Panc1 (cell line): ENCODE measurements around the gene SH3BP5. TPM values are rescaled to one million over a fixed set of nuclear protein-coding genes. Genes with fewer than 3 reads are reported as not detected.

ENCODE experiments used
- ATAC-seq: fragments of 200-7000 bp; cut with Tn5 transposase; 2 replicates; pipeline ENCODE4 v1.9.1; 2020; ENCODE audit warnings: mild to moderate bottlenecking, moderate library complexity
- BruUV-seq: library from RNA; stranded (reverse); fragments of 400-500 nt; replicated peaks from 2 replicates; lab custom pipeline; 2021; lab: Mats Ljungman, UMichigan
- CTCF ChIA-PET: fragments of 300-600 bp; sonication (Branson Sonifier 250); formaldehyde crosslinking; loops from one replicate; lab custom pipeline; 2022; ENCODE audit warnings: antibody characterized with exemption; lab: Charles Lee
- POLR2A ChIA-PET: fragments of 300-600 bp; sonication (Branson Sonifier 250); formaldehyde crosslinking; loops from one replicate; lab custom pipeline; 2022; ENCODE audit warnings: antibody characterized with exemption; lab: Charles Lee
- DNase-seq: peaks from one replicate; pipeline ENCODE4 v3.0.0-alpha.2; 2010; ENCODE audit warnings: low read depth, low spot score
- H3K27ac ChIP-seq: 2 replicates; pipeline ENCODE4 v1.5.1; 2011; ENCODE audit warnings: mild to moderate bottlenecking, low read length, inconsistent platforms
- H3K27me3 ChIP-seq: fragments of 200-500 bp; sonication (Bioruptor generic); 2 replicates; pipeline ENCODE4 v1.6.0; 2014; ENCODE audit warnings: low read length, inconsistent platforms; ENCODE audit not compliant: control insufficient read depth, insufficient read depth
- H3K36me3 ChIP-seq: fragments of 200-500 bp; sonication (Bioruptor generic); 2 replicates; pipeline ENCODE4 v1.5.1; 2014; ENCODE audit warnings: inconsistent platforms, mild to moderate bottlenecking, low read length, moderate library complexity; ENCODE audit not compliant: control insufficient read depth, insufficient read depth
- H3K4me1 ChIP-seq: 2 replicates; pipeline ENCODE4 v1.5.1; 2011; ENCODE audit warnings: inconsistent platforms, mild to moderate bottlenecking, low read length, moderate library complexity; ENCODE audit not compliant: control insufficient read depth, insufficient read depth
- H3K4me3 ChIP-seq, 2 experiments: 2 replicates each; pipeline ENCODE4 v1.5.1; 2011 to 2012; ENCODE audit warnings: low read depth in 2 of 2, low read length in 2 of 2, mild to moderate bottlenecking in 2 of 2, inconsistent platforms in 1 of 2, moderate library complexity in 1 of 2
- H3K9me3 ChIP-seq: fragments of 200-500 bp; sonication (Bioruptor generic); 2 replicates; pipeline ENCODE4 v1.5.1; 2014; ENCODE audit warnings: low read depth, mild to moderate bottlenecking, inconsistent platforms, low read length, moderate library complexity; ENCODE audit not compliant: control insufficient read depth, insufficient read depth
- CTCF ChIP-seq: fragments of 450-650 bp; IDR thresholded peaks from 2 replicates; pipeline ENCODE4 v1.5.1; 2017; ENCODE audit warnings: mild to moderate bottlenecking
- POLR2AphosphoS5 ChIP-seq: IDR thresholded peaks from 2 replicates; pipeline ENCODE4 v1.6.1; 2012; ENCODE audit warnings: mild to moderate bottlenecking, low read depth, low read length, moderate library complexity
- REST ChIP-seq, 2 experiments: IDR thresholded peaks; 2 replicates each; pipeline ENCODE4 v1.6.1; 2011 to 2012; ENCODE audit warnings: low read depth in 2 of 2, control low read depth in 1 of 2, low read length in 1 of 2, mild to moderate bottlenecking in 1 of 2, moderate library complexity in 1 of 2; ENCODE audit not compliant: insufficient read depth in 1 of 2
- SIN3A ChIP-seq: IDR thresholded peaks from 2 replicates; pipeline ENCODE4 v1.6.1; 2012; ENCODE audit warnings: low read depth, mild to moderate bottlenecking, low read length, moderate library complexity, borderline replicate concordance; ENCODE audit not compliant: insufficient read depth
- TCF7L2 ChIP-seq: IDR thresholded peaks from 2 replicates; pipeline ENCODE4 v1.6.1; 2011; ENCODE audit warnings: mild to moderate bottlenecking, low read depth, low read length, inconsistent platforms
- in situ Hi-C: cut with HindIII; loops from 2 replicates; pipeline ENCODE4 v1.10.0; 2016; ENCODE audit warnings: low sequenced_read_pairs, low pct_unique_long_range_greater_than_20kb
- intact Hi-C: fragments of 100-400 bp; cut with micrococcal nuclease; formaldehyde crosslinking; loops from one replicate; pipeline ENCODE4 v1.10.0; 2022; ENCODE audit not compliant: unreplicated experiment
- total RNA-seq: library from RNA; stranded (reverse); gene quantifications from one replicate; pipeline ENCODE4 v1.2.1, GENCODE V29; 2021; ENCODE audit not compliant: unreplicated experiment

SH3BP5 gene
- total RNA-seq, 1 experiment from 2014 or later, result 12.0 TPM

GRCh38 chr3:15272426-15273196 is 59.8 kb downstream of the SH3BP5 start:
- Histone ChIP-seq H3K4me3 (no peak overlapping the region), H3K27ac (no peak overlapping the region), H3K4me1 (peaks cover 18% of the 10 kb centered on the region), H3K36me3 (no peaks in the 10 kb centered on the region), H3K27me3 (no peaks in the 10 kb centered on the region), H3K9me3 (no peaks in the 10 kb centered on the region)
- BruUV-seq, result no TSS peak
- ChIA-PET POLR2A (no interaction called here), CTCF (interaction anchor here (0.5 kb wide), 1 partner anchor 32 kb away, joined by 3 read pairs; no protein-coding TSS in a partner anchor)
- ATAC-seq, result no peak
- no peak for TF ChIP-seq SIN3A
- no peak for TF ChIP-seq REST (IDR thresholded peaks at IDR 0.05; ENCODE audit: insufficient read depth in 1 of 2, low read depth in 2 of 2, low read length in 1 of 2)
- no peak for TF ChIP-seq TCF7L2
- no peak for TF ChIP-seq CTCF
- TF ChIP-seq POLR2AphosphoS5, result no peak
- in situ Hi-C loops (no loop called here), intact Hi-C loops (no loop called here)
- no peak for DNase-seq

- ChIA-PET CTCF (no interaction called here), POLR2A (interaction anchor here (0.7 kb wide), 1 partner anchor 11 kb away, joined by 5 read pairs; no protein-coding TSS in a partner anchor)
Measured at GRCh38 chr3:15271785-15272381, 60.5 kb downstream of the SH3BP5 start.

More at GRCh38 chr3:15271785-15272381, 60.5 kb downstream of the SH3BP5 start:
- BruUV-seq, result no TSS peak
- Histone ChIP-seq H3K27ac (no peak overlapping the region), H3K9me3 (no peaks in the 10 kb centered on the region), H3K4me1 (peaks cover 18% of the 10 kb centered on the region), H3K27me3 (no peaks in the 10 kb centered on the region), H3K4me3 (no peak overlapping the region), H3K36me3 (no peaks in the 10 kb centered on the region)
- TF ChIP-seq TCF7L2 (no peak), SIN3A (no peak), CTCF (no peak), REST (IDR thresholded peaks at IDR 0.05; ENCODE audit: insufficient read depth in 1 of 2, low read depth in 2 of 2, low read length in 1 of 2) (no peak), POLR2AphosphoS5 (no peak)
- ATAC-seq, result no peak
- DNase-seq, result no peak
- intact Hi-C loops, result no loop called here
- in situ Hi-C loops, result no loop called here
